Raji (cell line): ENCODE measurements around the gene LRRC45.

Experiments used
- POLR2A ChIP-seq: IDR thresholded peaks from 2 replicates; pipeline ENCODE4 v1.6.1; 2011; ENCODE audit warnings: low read depth, low read length, control low read depth; ENCODE audit not compliant: insufficient read depth

The LRRC45 gene

DNA sequence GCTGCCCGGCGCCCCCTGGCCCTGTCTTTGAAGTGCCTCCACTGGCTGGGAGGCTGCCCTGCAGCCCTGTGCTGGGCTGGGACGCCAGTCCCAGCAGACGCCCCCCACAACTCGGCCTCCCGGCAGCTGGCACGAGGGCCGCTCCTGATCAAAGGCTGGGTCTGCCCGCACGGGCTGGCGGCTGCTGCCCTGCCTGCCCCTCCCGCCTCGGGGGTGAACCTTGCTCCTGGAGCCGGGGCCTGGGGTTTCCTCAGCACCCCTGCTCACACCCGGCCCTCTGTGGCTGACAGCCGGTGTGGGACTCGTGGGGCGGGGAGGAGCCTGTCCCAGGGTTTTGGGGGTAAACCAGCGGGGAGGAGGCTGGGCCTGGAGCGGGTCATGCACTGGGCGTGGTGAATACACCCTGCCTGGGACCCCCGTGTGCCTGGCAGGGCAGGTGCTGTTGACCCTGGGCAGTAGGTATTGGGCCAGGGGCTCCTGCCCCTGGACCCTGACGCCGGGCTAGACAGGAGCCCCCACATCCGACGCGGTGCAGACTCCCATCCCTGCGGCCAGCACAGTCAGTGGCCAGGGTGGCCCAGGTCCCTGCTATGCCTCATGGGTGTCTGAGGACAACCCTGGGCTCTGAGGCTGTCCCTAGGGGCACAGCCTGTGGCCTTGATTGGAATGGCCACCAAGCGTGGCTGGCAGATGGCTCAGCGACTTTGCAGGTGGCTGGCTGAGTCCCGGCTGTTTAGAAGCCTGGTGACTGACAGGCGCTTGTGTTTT lies 22.1 kb upstream of the LRRC45 start:
- no peak for TF ChIP-seq POLR2A

GRCh38 chr17:82001571-82002056 lies 21.5 kb upstream of the LRRC45 start:
- TF ChIP-seq POLR2A = no peak

DNA sequence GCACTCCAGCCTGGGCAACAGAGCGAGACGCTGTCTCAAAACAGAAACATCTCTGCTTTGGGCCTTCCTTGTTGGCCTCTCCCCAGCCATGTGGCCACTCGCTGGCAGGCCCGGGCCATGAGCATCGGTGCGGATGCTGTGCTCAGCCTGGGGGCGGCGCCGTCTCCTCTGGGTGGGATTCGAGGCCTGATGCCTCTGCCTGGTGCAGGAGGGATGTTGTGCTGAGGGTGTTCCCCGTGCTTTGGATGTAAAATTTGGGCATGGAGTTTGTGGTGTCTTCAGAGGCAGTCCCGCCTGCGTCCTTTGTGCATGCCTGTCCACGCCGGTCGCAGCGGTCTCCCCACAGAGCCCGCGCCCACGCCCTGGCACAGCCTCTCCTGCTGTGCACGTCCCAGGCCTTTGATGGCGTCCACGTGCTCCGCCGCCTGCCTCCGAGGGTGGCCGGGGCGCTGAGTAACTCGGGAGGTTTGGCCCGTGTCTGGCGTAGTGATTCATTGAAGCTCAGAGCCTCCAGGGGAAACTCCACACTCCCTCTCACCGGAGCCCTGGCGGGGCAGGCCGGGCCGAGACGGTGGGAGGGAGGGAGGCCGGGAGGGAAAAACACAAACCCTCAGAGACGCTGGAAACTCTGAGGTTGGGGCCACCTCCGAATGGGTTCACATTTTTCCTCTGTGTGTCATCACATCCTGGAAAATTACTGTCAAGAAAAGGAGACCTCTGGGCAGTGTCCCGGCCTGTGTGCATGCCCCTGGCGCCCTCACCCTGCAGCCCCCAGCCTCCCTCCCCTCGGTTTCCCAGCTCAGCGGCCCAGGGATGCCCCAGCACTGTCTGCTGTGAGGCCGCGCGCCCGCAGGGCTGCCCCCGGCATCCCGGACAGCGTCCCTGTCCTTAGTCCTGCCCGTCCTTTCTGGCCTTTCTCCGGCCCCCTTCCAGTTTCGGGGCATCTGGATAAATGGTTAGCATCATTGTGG lies 19.4 kb upstream of the LRRC45 start:
- no peak for TF ChIP-seq POLR2A

DNA sequence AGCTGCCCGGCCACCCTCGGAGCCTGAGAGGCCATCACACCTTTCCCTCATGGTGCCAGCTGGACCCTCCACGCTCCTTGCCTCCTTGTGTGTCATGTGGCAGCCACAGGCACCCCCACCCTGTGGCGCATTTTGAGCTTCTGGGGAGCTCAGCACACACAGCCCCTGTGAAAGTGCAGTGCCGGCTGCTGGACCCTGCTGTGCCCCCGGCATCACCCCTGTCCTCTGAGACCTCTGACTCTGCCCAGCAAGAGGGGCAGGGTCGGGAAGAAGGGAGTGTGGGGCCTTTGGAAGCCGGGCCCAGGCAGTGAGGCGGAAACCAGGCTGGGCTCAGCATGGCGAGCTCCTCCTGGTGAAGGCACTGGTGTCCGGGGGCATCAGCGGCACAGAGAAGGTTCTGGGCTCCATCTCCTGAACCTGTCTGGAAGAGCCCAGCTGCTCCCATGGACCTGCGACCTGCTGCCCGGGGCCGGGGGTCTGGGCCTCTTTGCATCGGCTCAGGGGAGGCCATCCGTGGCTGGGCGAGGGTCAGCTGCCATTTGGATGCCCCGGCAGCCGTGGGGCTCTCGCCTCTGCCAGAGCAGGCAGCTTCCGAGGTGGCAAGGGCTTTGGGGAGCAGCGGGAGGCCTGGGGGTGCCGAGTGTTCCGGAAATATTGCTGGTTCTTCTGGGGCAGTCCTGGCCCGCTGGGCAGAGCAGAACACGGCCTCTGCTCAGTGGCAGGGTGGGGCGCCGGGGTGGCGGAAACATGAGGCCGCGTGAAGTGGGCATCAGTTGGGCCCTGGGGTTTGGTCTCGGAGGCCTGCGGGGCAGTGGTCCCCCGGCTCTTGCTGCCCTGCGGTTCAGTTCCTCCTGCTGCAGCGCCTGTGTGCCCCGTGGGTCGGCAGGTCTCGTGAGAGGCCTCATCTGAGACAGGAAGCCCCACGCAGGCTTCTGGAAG lies 18.3 kb upstream of the LRRC45 start:
- TF ChIP-seq POLR2A = no peak

DNA sequence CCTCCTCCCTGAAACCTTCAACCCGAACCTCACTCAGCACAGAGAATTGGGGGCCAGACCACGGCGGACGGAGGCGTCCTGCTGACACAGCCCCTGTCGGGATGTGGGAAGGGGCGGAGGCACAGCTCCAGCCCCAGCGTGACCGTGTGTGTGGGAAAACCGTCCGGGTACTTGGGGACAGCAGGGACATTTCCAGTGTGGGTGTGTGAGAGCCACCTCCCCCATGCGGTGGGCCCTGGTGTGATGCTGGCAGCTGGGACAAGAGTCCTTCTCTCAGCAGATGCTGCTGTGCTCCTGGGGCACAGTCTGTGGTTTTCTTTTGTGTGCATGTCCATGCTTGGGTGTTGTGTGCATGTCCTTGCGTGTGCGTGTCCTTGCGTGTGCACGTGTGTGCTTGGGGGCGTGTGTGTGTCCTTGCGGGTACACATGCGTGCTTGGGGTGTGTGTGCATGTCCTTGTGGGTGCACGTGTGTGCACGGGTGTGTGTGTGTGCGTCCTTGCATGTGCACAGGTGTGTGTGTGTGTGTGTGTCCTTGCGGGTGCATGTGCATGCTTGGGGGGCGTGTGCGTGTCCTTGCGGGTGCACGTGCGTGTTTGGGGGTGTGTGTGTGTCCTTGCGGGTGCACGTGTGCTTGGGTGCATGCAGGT lies 17.3 kb upstream of the LRRC45 start:
- TF ChIP-seq POLR2A = no peak

DNA sequence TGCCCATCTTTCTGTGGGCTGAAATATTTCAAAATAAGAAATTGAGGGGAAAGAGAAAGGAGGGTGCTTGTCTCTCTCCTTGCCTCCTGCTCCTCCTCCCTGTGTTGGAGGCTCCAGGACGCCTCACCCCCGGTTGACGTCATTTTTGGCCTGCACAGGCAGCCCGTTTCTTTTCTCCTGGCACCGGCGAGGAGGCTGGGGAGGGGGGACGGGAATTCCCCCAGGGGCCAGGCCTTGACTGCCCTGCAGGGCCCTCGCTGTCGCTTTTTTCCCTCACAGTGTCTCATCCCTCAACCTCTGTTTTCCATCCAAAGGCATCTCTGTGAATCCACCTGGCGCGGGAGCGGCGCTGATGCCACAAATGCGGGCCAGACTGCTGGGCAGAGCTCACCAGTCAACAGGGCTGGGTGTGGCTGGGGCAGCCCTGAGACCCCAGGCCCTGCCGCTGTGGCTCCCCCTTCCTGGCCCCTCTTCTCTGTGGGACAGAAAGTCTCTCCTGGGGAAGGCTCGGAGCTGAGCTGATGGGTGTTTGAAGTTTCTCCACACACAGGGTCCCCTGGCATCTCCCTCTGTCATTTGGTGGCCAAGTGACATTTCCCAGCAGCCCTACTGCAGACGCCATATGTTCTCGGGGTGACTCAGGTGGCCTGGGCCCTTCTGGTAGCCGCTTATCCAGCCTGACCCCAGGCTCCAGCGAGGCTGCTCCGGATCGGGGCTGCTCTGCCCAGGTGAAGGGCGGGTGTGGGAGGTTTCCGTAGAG lies 16.5 kb upstream of the LRRC45 start:
- TF ChIP-seq POLR2A = no peak

DNA sequence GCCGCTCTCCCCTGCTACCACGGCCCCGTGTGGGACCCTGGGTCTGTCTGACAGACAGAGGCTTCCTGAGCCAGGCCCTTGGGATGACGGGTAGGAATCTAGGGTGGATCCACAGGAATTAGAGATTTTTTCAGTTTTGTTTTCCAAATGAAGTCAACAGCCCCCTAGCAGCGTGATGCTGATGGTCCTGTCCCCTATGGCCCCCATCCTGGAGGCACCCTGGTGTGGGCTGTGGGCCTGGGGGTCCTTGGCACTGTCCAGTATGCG lies 15.9 kb upstream of the LRRC45 start:
- TF ChIP-seq POLR2A = no peak

- no peak for TF ChIP-seq POLR2A
Measured at GRCh38 chr17:82007495-82008257, 15.4 kb upstream of the LRRC45 start.

GRCh38 chr17:82008258-82008940 lies 14.7 kb upstream of the LRRC45 start:
- no peak for TF ChIP-seq POLR2A

DNA sequence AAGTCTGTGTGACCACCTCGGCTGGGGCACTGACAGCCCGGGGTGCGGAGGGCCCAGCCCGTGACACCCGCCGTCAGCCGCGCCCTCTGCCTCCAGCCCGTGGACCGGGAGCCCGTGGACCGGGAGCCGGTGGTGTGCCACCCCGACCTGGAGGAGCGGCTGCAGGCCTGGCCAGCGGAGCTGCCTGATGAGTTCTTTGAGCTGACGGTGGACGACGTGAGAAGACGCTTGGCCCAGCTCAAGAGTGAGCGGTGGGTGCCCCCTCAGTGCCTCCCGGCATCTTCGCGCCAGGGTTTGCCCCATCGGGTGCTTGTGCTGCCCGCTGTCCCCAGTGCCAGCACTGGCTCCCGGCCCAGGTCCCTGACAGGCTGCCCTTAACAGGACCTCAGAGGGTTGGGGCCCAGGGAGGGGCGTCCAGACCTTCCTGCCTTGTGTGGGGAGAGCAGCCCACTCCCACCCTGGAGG lies 14.1 kb upstream of the LRRC45 start:
- TF ChIP-seq POLR2A = no peak

DNA sequence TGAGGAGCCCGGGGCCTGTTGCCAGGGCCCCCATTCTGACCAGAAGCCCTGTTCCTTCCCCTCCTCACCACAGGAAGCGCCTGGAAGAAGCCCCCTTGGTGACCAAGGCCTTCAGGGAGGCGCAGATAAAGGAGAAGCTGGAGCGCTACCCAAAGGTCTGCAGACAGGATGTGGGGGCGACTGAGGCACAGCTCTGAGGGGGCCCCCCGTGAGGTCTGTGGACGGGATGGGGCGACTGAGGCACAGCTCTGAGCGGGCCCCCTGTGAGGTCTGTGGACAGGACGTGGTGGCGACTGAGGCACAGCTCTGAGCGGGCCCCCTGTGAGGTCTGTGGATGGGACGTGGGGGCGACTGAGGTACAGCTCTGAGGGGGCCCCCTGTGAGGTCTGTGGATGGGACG lies 13.7 kb upstream of the LRRC45 start:
- no peak for TF ChIP-seq POLR2A
